ENCODE results near the gene MAGEF1.

- TF ChIP-seq POLR2AphosphoS5 (IDR thresholded peaks at IDR 0.05; ENCODE audit: low read depth, low read length) (no peak), TAF1 (IDR thresholded peaks at IDR 0.05; ENCODE audit: borderline replicate concordance, insufficient read depth, low read length) (no peak)
Measured at GRCh38 chr3:184718431-184718830, 6.6 kb upstream of the MAGEF1 start.
